HFFc6 (cell line): ENCODE measurements around the gene C1orf53. TPM values are rescaled to one million over a fixed set of nuclear protein-coding genes. Genes with fewer than 3 reads are reported as not detected.
"Not testable (repeated sequence)": the region's sequence is repeated elsewhere in the genome, so short reads cannot be mapped to it uniquely, and the experiment has no call there.

Experiments
- DNase-seq: peaks from one replicate; pipeline ENCODE4 v3.0.0-alpha.2; 2018
- H3K27ac Mint-ChIP-seq: 2 replicates; pipeline ENCODE4 v1.8.0; 2020; ENCODE audit warnings: mild to moderate bottlenecking, mixed read lengths
- H3K27me3 Mint-ChIP-seq: 2 replicates; pipeline ENCODE4 v1.8.0; 2021; ENCODE audit warnings: mild to moderate bottlenecking, moderate library complexity, mixed read lengths; ENCODE audit not compliant: insufficient read depth
- H3K36me3 Mint-ChIP-seq: 2 replicates; pipeline ENCODE4 v1.8.0; 2021; ENCODE audit warnings: low read depth, mixed read lengths
- H3K4me1 Mint-ChIP-seq: 2 replicates; pipeline ENCODE4 v1.8.0; 2020; ENCODE audit warnings: low read depth, mixed read lengths
- H3K4me3 Mint-ChIP-seq: 2 replicates; pipeline ENCODE4 v1.8.0; 2020; ENCODE audit warnings: mild to moderate bottlenecking, moderate library complexity, mixed read lengths
- H3K9me3 Mint-ChIP-seq: 2 replicates; pipeline ENCODE4 v1.8.0; 2020; ENCODE audit warnings: mild to moderate bottlenecking, mixed read lengths
- total RNA-seq, 6 experiments: library from RNA; stranded (reverse); fragmentation: NEBNext Ultra II Directional; extraction: Animal tissue kit (Norgen Biotek cat#: 25700); gene quantifications; 2 replicates in 1 of 6; 3 replicates in 5 of 6; pipeline ENCODE4 v1.2.3, GENCODE V29; 2021
- TF ChIP-seq, protein P1 (sequence below): fragments of 200-600 bp; sonication (generic); IDR thresholded peaks from 2 replicates; pipeline ENCODE4 v1.5.0; 2021; ENCODE audit warnings: antibody characterized with exemption, mild to moderate bottlenecking

The C1orf53 gene
- total RNA-seq, 6 experiments from 2014 or later: 18.6 to 21.8 (median 19.9) TPM

DNA sequence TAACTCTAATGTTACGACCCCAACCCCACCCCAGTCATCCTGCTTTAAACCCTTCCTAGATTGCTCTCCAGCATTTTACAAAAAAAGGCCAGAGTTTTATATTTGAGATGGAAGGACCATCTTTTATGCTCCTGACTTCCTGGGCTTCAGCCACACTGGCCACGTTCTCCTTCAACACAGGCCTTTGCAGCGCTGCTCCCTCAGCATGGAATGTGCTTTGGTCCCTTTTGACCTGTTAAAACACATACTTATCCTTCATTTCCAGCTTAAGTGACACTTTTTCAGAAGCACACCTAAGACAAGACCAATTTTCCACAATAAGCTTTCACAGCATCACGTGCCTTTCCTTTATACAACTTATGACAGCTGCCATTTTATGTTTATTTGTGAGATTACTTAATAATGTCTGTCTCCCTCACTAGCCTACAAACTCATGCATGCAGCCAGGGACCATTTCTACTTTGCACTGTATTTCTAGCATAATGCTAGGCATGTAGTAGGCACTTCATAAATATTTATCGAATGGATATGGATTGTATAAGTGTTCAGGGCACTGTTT, 49.3 kb downstream of the C1orf53 start:
- Mint-ChIP-seq H3K4me3 (no peak overlapping the region), H3K27me3 (no peaks in the 10 kb centered on the region), H3K9me3 (no peaks in the 10 kb centered on the region), H3K36me3 (no peaks in the 10 kb centered on the region), H3K4me1 (peaks cover 7% of the 10 kb centered on the region), H3K27ac (no peak overlapping the region)
- no peak for DNase-seq
- TF ChIP-seq, protein P1, sequence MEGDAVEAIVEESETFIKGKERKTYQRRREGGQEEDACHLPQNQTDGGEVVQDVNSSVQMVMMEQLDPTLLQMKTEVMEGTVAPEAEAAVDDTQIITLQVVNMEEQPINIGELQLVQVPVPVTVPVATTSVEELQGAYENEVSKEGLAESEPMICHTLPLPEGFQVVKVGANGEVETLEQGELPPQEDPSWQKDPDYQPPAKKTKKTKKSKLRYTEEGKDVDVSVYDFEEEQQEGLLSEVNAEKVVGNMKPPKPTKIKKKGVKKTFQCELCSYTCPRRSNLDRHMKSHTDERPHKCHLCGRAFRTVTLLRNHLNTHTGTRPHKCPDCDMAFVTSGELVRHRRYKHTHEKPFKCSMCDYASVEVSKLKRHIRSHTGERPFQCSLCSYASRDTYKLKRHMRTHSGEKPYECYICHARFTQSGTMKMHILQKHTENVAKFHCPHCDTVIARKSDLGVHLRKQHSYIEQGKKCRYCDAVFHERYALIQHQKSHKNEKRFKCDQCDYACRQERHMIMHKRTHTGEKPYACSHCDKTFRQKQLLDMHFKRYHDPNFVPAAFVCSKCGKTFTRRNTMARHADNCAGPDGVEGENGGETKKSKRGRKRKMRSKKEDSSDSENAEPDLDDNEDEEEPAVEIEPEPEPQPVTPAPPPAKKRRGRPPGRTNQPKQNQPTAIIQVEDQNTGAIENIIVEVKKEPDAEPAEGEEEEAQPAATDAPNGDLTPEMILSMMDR: no peak

- H3K4me1 Mint-ChIP-seq, H3K4me3 Mint-ChIP-seq, H3K27me3 Mint-ChIP-seq, H3K9me3 Mint-ChIP-seq, H3K36me3 Mint-ChIP-seq, H3K27ac Mint-ChIP-seq, DNase-seq: not testable (repeated sequence)
Observed at GRCh38 chr1:197953472-197953871, 51.0 kb downstream of the C1orf53 start.

DNA sequence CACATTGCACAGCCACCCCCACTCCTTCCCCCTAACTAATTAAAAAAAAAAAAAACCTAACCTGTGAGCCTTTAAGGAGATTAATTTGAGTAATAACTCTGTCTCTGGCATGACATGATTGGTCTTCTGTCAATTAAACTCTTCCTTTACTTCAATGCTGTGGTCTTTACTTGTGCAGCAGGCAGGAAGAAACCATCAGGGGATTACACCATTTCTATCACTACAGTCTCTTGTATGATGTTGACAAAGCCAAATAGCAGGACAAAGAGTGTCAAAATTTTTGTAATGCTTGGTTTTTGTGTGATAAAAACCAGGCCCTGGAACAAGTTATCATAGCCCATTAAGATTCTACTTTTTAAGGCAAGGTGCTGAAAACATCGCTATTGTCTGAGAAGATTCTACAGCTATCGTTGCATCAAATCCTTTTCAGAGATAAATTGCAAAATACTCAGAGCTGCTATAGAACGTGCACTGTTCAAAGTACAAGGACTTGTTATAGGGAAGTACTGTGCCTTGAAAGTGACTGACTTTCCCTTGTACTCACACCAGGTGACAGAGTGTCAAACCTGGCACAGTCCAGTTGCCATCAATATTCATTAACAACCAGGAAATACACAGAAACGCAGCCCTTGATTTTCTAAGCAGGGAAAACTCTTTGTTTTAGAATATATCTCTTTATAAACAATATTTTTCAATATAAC, 52.4 kb downstream of the C1orf53 start:
- H3K27me3 Mint-ChIP-seq: no peaks in the 10 kb centered on the region
- DNase-seq: no peak
- TF ChIP-seq, protein P1: no peak
- no peak overlapping the region for H3K4me3 Mint-ChIP-seq
- peaks cover 7% of the 10 kb centered on the region for H3K4me1 Mint-ChIP-seq
- no peak overlapping the region for H3K27ac Mint-ChIP-seq
- H3K36me3 Mint-ChIP-seq: no peaks in the 10 kb centered on the region
- no peaks in the 10 kb centered on the region for H3K9me3 Mint-ChIP-seq

DNA sequence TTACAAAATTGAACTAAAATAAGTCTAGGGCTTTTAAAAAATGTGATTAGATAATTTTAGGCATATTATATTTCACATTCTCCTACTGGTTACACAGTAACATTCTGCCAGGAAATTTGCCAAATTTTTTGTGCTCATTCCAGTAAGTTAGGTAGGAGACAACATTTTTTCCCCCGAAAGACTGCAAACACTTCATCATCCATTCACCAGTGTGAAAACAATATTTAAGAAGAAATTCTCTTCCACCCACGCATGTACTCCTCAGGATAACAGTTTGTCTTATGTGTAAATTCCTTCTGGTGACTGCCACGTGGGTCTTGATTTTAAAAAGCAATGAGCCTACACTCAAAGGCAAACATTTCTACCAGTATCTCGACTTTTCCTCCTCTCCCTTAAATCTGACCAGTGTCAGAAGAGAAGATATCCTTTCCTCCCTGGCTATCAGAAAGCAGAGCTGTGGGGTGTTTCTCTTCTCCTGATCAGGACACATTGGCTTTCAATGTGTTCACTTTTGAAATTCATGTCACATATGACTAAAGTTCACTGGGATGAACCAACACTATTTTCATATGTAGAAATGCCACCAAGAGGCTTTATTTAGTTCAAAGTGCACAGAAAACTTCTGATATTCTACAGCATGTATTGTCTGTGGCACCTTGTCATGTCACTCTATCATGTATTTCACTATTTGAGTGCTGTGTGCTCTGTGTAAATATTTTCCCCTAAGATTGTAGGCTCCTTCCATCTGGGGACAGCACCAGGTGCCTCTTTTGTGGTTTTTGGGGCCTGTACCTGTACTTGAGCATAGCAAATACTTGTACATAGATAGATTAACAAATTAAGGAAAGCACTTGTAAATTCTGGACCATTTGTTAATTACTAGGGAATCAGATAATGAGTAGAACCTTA, 53.3 kb downstream of the C1orf53 start:
- TF ChIP-seq, protein P1: no peak
- Mint-ChIP-seq H3K27me3 (no peaks in the 10 kb centered on the region), H3K9me3 (no peaks in the 10 kb centered on the region), H3K27ac (no peak overlapping the region), H3K36me3 (no peaks in the 10 kb centered on the region), H3K4me3 (no peak overlapping the region), H3K4me1 (peaks cover 7% of the 10 kb centered on the region)
- DNase-seq: peak; percentile 16

Other genes starting within 250 kb of the C1orf53 start
- 1 to 10 TPM; 6.4 to 9.0 (median 7.7) TPM for gene DENND1B, start 127.2 kb upstream of the C1orf53 start, total RNA-seq
- 100 to 1,000 TPM; 126 to 183 (median 174) TPM for gene LHX9, start 14.7 kb downstream of the C1orf53 start, total RNA-seq